HEK293 (cell line): Measurements from ENCODE around the gene C1QTNF2.

Experiments
- CTCF ChIA-PET: fragments of 350-600 bp; formaldehyde crosslinking; extraction: SDS; loops from one replicate; lab custom pipeline; 2021; ENCODE audit warnings: antibody characterized with exemption; lab: Yijun Ruan, JAX
- POLR2A ChIA-PET: fragments of 300-600 bp; formaldehyde crosslinking; extraction: SDS; loops from one replicate; lab custom pipeline; 2020; ENCODE audit warnings: antibody characterized with exemption, inconsistent platforms; lab: Yijun Ruan, JAX
- H3K27ac ChIP-seq: fragments of 200-500 bp; sonication (Bioruptor generic); 2 replicates; pipeline ENCODE4 v1.5.1; 2014; ENCODE audit warnings: low read depth, low read length, control low read depth, inconsistent platforms; ENCODE audit errors: extremely low read depth
- H3K36me3 ChIP-seq, 2 experiments: fragments of 200-500 bp in 1 of 2; sonication (Bioruptor generic) in 1 of 2; 1 replicate in 1 of 2; 2 replicates in 1 of 2; pipeline ENCODE4 v1.5.1; 2014 to 2017; ENCODE audit warnings: inconsistent platforms in 2 of 2, low read length in 2 of 2; ENCODE audit not compliant: control insufficient read depth in 2 of 2, insufficient read depth in 1 of 2
- H3K4me1 ChIP-seq: fragments of 200-500 bp; sonication (Bioruptor generic); 2 replicates; pipeline ENCODE4 v1.5.1; 2014; ENCODE audit warnings: mild to moderate bottlenecking, low read length, inconsistent platforms; ENCODE audit not compliant: control insufficient read depth, insufficient read depth
- H3K4me3 ChIP-seq: 2 replicates; pipeline ENCODE4 v1.5.1; 2011; ENCODE audit warnings: low read depth, mild to moderate bottlenecking, control low read depth, low read length, moderate library complexity
- H3K9me3 ChIP-seq: fragments of 200-500 bp; sonication (Bioruptor generic); 2 replicates; pipeline ENCODE4 v1.5.1; 2014; ENCODE audit warnings: low read depth, low read length, inconsistent platforms; ENCODE audit not compliant: control insufficient read depth, insufficient read depth
- BCL6B ChIP-seq: fragments of 450-650 bp; formaldehyde crosslinking; IDR thresholded peaks from 2 replicates; pipeline ENCODE4 v1.5.1; 2017; ENCODE audit warnings: missing biosample characterization, missing genetic modification characterization
- GLI4 ChIP-seq: fragments of 450-650 bp; formaldehyde crosslinking; IDR thresholded peaks from 2 replicates; pipeline ENCODE4 v1.5.1; 2016; ENCODE audit warnings: missing biosample characterization, missing genetic modification characterization
- SCRT1 ChIP-seq: fragments of 450-650 bp; formaldehyde crosslinking; IDR thresholded peaks from 2 replicates; pipeline ENCODE4 v1.5.1; 2016; ENCODE audit warnings: missing biosample characterization, missing genetic modification characterization, borderline replicate concordance
- SP7 ChIP-seq: fragments of 450-650 bp; formaldehyde crosslinking; IDR thresholded peaks from 2 replicates; pipeline ENCODE4 v1.5.1; 2016; ENCODE audit warnings: missing biosample characterization, missing genetic modification characterization
- ZBTB1 ChIP-seq: fragments of 450-650 bp; formaldehyde crosslinking; IDR thresholded peaks from 2 replicates; pipeline ENCODE4 v1.5.1; 2016; ENCODE audit warnings: missing biosample characterization, missing genetic modification characterization
- ZBTB6 ChIP-seq: fragments of 450-650 bp; formaldehyde crosslinking; IDR thresholded peaks from 2 replicates; pipeline ENCODE4 v1.5.1; 2017; ENCODE audit warnings: missing biosample characterization, missing genetic modification characterization
- ZFHX2 ChIP-seq: fragments of 450-650 bp; formaldehyde crosslinking; conservative IDR thresholded peaks from 2 replicates; pipeline ENCODE4 v1.5.1; 2016; ENCODE audit warnings: missing biosample characterization, missing genetic modification characterization
- ZFP37 ChIP-seq: fragments of 450-650 bp; formaldehyde crosslinking; IDR thresholded peaks from 2 replicates; pipeline ENCODE4 v1.5.1; 2016; ENCODE audit warnings: missing biosample characterization, missing genetic modification characterization
- ZNF112 ChIP-seq: fragments of 450-650 bp; formaldehyde crosslinking; IDR thresholded peaks from 2 replicates; pipeline ENCODE4 v1.5.0; 2017; ENCODE audit warnings: missing biosample characterization, missing genetic modification characterization
- ZNF155 ChIP-seq: fragments of 450-650 bp; formaldehyde crosslinking; IDR thresholded peaks from 2 replicates; pipeline ENCODE4 v1.5.1; 2016; ENCODE audit warnings: missing biosample characterization, missing genetic modification characterization
- ZNF274 ChIP-seq, 2 experiments: fragments of 200-500 bp in 1 of 2; fragments of 450-650 bp in 1 of 2; sonication (Bioruptor generic) in 1 of 2; formaldehyde crosslinking in 1 of 2; IDR thresholded peaks; 2 replicates each; pipeline versions ENCODE4 v1.5.1 to v1.6.1; 2014 to 2016; ENCODE audit warnings: borderline replicate concordance in 1 of 2, inconsistent platforms in 1 of 2, low read length in 1 of 2, missing biosample characterization in 1 of 2, missing genetic modification characterization in 1 of 2
- ZNF280C ChIP-seq: fragments of 450-650 bp; formaldehyde crosslinking; IDR thresholded peaks from 2 replicates; pipeline ENCODE4 v1.5.1; 2016; ENCODE audit warnings: missing biosample characterization, missing genetic modification characterization
- ZNF311 ChIP-seq: fragments of 450-650 bp; formaldehyde crosslinking; IDR thresholded peaks from 2 replicates; pipeline ENCODE4 v1.5.1; 2017; ENCODE audit warnings: missing biosample characterization, missing genetic modification characterization, borderline replicate concordance
- ZNF366 ChIP-seq: fragments of 450-650 bp; formaldehyde crosslinking; conservative IDR thresholded peaks from 2 replicates; pipeline ENCODE4 v1.5.1; 2016; ENCODE audit warnings: missing biosample characterization, missing genetic modification characterization
- ZNF529 ChIP-seq: fragments of 450-650 bp; formaldehyde crosslinking; IDR thresholded peaks from 2 replicates; pipeline ENCODE4 v1.5.1; 2017; ENCODE audit warnings: missing genetic modification characterization, missing biosample characterization; ENCODE audit not compliant: insufficient replicate concordance
- ZNF580 ChIP-seq: fragments of 450-650 bp; formaldehyde crosslinking; IDR thresholded peaks from 2 replicates; pipeline ENCODE4 v1.5.1; 2016; ENCODE audit warnings: missing biosample characterization, missing genetic modification characterization
- ZNF623 ChIP-seq: fragments of 450-650 bp; formaldehyde crosslinking; IDR thresholded peaks from 2 replicates; pipeline ENCODE4 v1.5.1; 2016; ENCODE audit warnings: missing biosample characterization, missing genetic modification characterization
- ZNF626 ChIP-seq: fragments of 450-650 bp; sonication (Bioruptor Pico); formaldehyde crosslinking; IDR thresholded peaks from 2 replicates; pipeline ENCODE4 v1.5.1; 2018; ENCODE audit warnings: missing biosample characterization, missing genetic modification characterization, inconsistent platforms
- ZNF629 ChIP-seq: fragments of 450-650 bp; formaldehyde crosslinking; IDR thresholded peaks from 2 replicates; pipeline ENCODE4 v1.5.1; 2017; ENCODE audit warnings: missing biosample characterization, missing genetic modification characterization
- ZNF658 ChIP-seq: fragments of 450-650 bp; formaldehyde crosslinking; IDR thresholded peaks from 2 replicates; pipeline ENCODE4; 2016; ENCODE audit warnings: missing biosample characterization, missing genetic modification characterization
- ZSCAN23 ChIP-seq: fragments of 450-650 bp; formaldehyde crosslinking; IDR thresholded peaks from 2 replicates; pipeline ENCODE4 v1.5.1; 2016; ENCODE audit warnings: missing biosample characterization, missing genetic modification characterization

Gene C1QTNF2

GRCh38 chr5:160318409-160318808, 52.0 kb downstream of the C1QTNF2 start:
- no peak for TF ChIP-seq ZNF274 (IDR thresholded peaks at IDR 0.05; ENCODE audit: low read length)
- TF ChIP-seq ZNF274 (tag by site-specific recombination; IDR thresholded peaks at IDR 0.05; ENCODE audit: borderline replicate concordance), result no peak
- no peak for TF ChIP-seq BCL6B (tag by site-specific recombination)
- no peak for TF ChIP-seq ZNF580 (tag by site-specific recombination)
- TF ChIP-seq ZNF658, result no peak
- no peak for TF ChIP-seq ZFP37 (tag by site-specific recombination)
- TF ChIP-seq ZNF366, result no peak
- no peak for TF ChIP-seq ZNF155
- TF ChIP-seq ZNF280C (tag by site-specific recombination), result no peak
- no peak for TF ChIP-seq ZNF529 (tag by site-specific recombination)
- no peak for TF ChIP-seq ZNF311 (tag by site-specific recombination)
- ChIA-PET POLR2A (interaction anchor here (0.7 kb wide), 1 partner anchor 13 kb away, joined by 3 read pairs; no protein-coding TSS in a partner anchor), CTCF (no interaction called here)
- H3K4me1 ChIP-seq, result no peaks in the 10 kb centered on the region
- no peaks in the 10 kb centered on the region for H3K36me3 ChIP-seq
- H3K27ac ChIP-seq, result no peak overlapping the region
- no peak overlapping the region for H3K4me3 ChIP-seq
- H3K9me3 ChIP-seq, result no peaks in the 10 kb centered on the region

- no peak overlapping the region for H3K27ac ChIP-seq
- no peaks in the 10 kb centered on the region for H3K9me3 ChIP-seq
- TF ChIP-seq ZFHX2 (tag by site-specific recombination), result no peak
- no peak for TF ChIP-seq ZBTB6 (tag by site-specific recombination)
- TF ChIP-seq ZSCAN23 (tag by site-specific recombination), result no peak
- TF ChIP-seq ZNF629 (tag by site-specific recombination), result no peak
- no peak for TF ChIP-seq ZNF623
- TF ChIP-seq GLI4 (tag by site-specific recombination), result no peak
- TF ChIP-seq ZNF580 (tag by site-specific recombination), result no peak
- TF ChIP-seq ZNF112 (tag by site-specific recombination), result no peak
- TF ChIP-seq ZNF626 (tag by site-specific recombination), result no peak
- no peak for TF ChIP-seq SP7 (tag by site-specific recombination)
- no peak for TF ChIP-seq ZBTB1
- TF ChIP-seq SCRT1 (tag by site-specific recombination), result no peak
- H3K36me3 ChIP-seq, result no peaks in the 10 kb centered on the region
- H3K4me1 ChIP-seq, result no peaks in the 10 kb centered on the region; the same call in 1 of the 2 replicates
- no peak overlapping the region for H3K4me3 ChIP-seq
- ChIA-PET CTCF (no interaction called here), POLR2A (no interaction called here)
Measured at GRCh38 chr5:160317434-160317833, 53.0 kb downstream of the C1QTNF2 start.
